GM19240 (cell line): Measurements from ENCODE around the gene PAX8.

Source experiments
- DNase-seq: peaks from one replicate; pipeline ENCODE4 v3.0.0; 2011; ENCODE audit warnings: low spot score; ENCODE audit not compliant: insufficient read length

Gene PAX8

DNA sequence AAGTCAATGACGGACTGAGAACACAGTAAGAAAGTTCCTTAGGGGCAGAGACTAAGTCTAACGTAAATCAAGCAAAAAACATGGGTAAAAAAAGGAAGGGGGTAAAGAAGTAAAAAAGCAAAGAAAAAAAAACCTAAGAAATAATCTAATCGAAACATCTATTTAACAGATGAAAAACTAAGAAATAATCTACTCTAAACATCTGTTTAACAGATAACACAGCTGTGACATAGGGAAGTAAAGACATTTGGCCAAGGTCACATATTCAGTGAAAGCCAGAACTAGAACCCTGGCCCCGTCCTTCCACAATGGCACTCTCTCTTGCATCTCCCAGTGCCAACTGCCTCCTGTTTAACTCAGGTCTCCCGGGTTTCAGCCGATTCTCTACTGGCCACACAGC, 56.9 kb downstream of the PAX8 start:
- DNase-seq: no peak

DNA sequence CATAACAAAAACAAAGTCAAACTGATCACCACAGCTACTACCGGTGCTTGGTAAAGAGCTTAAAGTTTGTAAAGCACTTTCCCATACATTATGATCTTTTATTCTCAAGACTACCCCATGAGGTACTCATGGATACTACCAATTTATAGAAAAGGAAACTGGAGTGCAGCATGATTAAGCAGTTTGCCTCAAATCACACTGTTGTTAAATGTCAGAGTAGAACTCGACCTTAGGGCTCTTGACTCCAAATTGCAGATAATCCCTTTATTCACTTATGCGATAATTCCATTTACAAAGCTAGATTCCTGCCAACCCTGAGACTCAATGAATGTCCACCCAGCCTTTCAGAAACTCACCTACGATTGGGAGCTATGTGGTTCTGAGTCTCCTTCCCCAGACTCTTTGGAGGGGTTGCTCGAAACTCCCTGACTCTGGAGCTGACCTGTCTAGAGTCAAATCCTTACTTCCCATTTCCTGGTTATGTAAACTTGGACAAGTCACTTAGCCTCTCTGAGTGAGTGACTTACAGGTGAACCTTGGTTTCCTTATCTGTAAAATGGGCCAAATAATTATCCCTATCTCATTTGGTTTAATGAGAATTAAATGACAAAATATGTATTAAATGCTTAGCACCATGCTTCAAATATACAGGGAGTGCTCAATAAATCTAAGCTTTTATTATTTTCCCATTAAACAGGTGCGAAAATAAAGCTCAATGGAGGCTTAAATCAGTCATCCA, 57.6 kb downstream of the PAX8 start:
- DNase-seq: no peak

DNA sequence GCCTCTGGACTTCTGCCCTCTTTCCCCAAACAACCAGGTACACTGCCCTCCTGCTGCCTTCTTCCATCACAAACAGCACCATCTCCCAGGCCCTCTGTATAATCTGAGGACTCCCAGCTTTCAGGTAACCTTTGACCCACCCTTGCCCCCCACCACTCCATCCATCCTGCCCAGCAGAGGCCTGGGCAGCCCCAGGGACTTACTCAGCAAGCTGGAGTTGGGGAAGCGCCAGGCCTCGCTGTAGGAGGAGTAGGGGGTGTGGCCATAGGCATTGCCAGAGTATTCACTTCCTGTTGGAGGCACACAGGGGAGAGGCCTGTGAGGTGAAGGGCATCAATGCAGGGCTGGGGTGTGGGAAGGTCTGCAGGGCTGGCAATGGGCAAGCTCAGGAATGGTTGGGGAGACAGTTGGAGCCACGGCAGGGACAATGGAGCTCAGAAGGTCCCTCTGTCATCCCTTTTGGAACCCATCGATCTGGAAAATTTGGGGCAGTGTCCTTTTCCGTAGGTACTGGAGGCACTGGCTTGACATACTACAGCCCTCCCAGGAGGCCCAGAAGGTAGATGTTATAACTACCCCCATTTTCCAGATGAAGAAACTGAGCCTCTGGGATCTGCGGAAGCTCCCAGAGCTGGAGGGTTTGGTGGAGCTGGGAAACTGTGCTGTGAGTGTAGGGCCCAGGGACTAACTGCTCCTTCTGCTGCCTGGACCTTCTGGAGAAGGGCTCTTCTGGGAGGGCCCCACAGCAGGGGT, 58.7 kb downstream of the PAX8 start:
- DNase-seq: no peak

DNA sequence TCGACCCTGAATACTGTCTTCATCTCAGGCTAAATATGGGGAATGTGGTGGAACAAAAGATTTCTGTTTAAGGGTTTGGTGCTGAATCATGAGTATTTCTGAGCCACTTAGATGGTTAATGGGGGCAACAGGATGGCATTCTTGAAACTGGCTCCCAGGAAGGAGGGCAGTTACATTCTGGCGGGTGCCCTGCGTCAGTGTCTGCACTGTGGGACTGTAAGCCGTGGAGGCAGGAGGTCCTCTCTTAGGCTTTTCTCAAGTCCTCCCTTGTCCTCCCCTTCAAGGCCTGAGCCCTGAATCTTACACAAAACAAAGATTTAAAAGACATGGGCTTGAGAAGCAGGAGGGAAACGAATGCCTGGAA, 59.2 kb downstream of the PAX8 start:
- DNase-seq: no peak

DNA sequence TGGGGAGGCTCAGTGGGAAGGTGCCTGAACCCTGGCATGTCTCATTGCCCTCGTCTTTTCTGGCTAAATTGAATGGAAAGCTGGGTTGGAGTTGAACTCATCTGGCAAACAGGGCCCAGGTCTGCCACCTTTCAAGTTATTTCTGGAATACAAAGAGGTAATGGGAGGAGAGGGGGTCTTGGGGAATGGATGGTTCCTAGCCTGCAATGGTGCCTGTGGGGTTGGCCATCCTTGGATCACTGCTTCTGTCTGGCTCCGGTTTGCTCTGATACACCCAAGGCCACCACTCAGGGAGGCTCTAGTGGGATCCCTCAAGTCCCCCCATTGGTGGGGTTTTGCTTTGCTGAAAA, 59.7 kb downstream of the PAX8 start:
- DNase-seq: no peak

DNA sequence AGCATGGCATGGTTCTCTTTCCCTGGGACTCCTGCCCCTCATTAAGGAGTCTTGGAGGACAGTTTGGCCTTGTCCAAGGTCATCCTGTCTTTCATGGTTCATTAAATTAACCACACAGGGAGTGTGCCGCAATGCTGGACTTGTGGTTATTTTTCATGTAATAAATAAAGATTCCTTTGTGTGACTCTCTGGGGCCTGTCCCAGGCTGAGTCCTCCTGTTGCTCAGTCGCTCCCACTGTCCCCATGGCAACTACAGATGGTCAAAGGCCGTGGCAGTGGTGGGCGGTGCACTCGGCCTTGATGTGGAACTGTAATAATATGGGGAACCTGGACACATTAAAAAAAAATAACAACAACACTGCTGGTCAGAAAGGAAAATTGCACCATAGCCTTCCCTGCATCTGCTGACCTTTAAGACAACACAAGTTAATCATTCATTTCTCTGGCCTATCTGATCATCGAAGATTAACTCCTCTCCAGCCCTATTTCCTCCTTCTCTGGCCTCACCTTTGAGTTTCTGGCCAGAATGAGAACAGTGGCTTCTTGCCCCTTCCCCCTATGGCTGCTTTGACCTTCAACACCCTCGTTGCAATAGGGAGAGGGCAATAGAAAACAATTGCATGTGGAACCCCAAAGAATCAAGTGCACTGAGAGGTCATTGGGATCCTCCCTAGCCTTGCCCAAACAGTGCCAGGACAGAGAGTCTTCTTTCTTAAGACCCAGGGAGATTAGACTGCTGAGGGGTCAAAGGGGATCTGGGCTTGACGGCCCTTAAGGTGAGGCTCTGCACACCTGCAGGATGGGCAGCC, 60.2 kb downstream of the PAX8 start:
- no peak for DNase-seq

DNA sequence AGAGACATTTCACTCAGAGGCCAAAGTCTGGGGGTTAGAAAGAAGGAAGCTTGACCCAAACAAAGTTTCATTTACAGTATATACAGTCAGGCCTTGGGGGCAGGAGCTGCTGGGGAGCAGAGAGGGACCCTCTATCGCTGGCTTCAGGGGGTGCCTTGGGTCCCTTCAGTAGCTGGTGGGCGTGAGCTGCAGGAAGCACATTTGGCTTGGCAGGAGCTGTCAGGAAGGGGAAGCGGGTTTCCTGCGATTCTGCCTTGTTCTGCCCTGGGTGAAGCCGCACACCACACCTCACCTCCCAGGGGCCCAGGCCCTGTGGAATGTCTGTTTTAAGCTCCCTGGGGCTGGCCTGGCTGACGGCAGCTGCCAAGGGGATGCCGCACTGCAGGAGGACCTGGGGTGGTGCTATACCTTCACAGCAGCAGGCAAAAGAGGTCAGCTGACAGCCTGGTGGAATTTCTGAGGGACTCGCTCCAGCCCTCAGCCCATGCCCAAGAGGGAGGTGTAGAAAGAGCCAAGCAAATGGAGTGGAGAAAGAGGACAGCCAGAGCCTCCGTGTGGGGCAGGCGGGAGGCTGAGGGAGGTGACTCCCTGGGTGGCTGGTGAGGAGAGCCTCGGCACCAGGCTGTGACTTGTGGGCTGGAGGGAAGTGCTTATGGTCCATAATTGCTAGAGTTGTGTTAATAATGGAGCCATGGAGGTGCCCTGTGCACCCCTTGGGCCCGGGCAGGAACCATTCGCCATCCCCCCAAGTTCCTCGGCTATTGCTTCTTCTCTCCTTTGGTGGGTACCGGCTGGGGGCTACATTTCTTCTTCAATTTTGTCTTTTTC, 61.1 kb downstream of the PAX8 start:
- no peak for DNase-seq

DNA sequence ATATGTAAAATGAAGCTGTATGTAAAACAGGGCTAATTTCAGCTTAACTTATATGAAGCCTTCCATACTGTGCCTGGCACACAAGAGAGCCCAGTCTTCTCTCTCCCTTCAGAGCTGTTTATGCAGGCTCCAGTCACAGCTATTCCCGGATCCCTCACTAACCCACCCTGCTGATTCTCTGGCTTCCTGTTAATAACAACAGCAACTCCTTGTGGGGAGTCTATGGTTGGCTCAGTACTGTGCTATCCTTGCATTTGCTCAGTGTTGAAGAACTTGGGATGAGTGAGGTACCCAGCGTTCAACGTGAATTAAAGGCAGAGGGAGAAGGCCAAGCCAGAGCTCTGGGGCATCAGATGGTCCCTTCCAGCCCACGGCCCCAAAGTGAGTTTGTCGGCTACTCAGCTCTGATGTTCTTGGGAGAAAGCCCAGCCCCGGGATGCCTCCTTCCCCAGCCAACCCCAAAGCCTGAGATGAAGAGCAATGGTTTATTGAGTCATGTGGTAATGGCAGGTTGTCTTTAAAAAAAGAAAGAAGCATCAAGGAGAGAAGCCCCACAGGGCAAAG, 61.7 kb downstream of the PAX8 start:
- DNase-seq: no peak

DNA sequence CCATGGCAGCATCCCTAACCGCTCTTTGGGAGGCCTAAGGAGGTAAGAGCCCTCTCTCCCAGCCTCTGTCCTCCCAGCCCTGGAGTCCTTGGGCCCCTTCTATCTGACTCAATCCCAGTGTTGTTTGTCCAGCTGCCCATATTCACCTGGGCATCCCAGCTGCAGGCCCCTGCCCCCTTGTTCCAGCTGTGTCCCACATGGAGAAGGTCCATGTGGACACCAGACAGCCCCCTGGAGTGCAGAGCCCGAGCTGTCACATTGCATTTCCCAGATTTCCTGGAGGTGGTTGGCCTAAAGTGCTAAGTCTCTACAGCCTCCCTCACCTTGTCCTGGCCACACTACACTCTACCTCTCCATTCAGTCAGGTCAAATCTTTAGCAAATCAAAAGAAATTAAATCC, 62.4 kb downstream of the PAX8 start:
- no peak for DNase-seq

DNA sequence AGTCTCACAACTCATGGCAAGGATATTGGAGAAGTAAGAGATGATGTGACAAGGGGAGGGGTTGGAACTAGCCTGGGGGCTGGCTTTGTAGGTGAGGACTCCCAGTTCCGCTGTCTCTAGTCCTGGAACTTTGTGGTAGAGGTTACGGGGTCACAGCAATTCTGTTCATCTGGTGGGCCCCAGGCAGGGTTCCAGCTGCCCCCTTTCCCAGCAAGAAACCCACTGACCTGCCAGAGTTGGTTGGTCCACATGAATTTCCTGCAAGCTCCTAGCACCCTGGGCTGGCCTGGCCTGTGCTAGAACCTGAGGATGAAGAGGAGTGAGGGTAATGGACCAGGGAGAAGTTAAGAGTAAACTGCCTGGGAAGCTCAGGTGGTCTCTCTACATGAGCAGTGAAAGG, 63.7 kb downstream of the PAX8 start:
- DNase-seq: no peak

DNA sequence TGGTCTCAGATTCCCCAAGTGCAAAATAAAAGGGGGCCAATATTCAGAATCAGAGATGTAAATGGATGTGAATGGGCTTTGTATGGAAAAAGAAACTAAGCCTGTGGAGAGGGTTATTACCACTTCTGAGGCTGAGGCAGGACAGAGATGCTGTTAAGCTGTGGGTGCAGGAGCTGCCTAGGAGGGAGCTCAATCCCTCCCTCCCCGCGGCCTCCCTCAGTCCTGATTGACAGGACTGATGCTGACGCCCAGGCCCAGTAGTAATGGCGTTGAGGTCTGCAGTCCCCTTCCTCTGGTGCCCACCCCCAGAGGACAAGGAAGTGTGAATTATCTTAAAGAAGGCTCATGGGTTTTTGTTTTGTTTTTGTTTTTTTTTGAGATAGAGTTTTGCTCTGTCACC, 64.6 kb downstream of the PAX8 start:
- DNase-seq: no peak

DNA sequence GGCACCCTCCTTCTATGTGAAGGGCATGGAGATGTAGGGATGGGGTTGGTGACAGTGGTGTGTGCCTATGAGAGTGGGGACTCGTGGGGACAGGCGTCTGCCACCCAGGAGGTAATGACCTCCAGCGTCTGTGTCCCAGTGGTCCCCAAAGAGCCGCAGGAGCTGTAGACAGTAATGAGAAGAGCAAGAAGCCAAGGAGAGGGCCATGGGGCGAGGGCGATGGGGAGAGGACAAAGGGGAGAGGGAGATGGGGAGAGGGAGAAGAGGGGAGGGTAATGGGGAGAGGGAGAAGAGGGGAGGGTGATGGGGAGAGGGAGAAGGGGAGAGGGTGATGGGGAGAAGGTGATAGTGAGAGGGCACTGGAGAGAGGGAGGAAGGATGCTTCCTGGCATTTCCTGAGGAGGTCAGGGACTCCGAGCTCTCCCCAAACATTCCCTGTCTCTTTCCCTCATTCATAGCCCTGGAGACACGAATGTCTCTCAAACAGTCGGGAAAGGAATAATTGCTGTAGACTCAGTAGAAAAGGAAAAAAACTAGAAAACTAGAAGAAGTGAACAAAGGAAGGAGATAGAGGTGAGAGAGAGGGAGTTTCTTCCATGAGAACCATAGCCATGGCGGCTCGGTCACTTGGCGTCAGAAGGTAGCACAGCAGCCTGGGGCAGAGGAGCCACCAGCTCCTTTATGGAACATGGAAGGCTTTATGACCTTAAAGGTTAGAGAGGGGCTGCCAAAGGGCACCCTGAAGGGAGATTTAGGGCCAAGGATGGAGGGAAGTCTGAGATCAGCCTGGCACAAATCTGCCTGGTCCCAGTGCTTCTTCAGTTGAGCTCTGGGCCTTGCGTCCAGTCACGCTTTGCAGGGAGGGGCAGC, 65.4 kb downstream of the PAX8 start:
- no peak for DNase-seq

DNA sequence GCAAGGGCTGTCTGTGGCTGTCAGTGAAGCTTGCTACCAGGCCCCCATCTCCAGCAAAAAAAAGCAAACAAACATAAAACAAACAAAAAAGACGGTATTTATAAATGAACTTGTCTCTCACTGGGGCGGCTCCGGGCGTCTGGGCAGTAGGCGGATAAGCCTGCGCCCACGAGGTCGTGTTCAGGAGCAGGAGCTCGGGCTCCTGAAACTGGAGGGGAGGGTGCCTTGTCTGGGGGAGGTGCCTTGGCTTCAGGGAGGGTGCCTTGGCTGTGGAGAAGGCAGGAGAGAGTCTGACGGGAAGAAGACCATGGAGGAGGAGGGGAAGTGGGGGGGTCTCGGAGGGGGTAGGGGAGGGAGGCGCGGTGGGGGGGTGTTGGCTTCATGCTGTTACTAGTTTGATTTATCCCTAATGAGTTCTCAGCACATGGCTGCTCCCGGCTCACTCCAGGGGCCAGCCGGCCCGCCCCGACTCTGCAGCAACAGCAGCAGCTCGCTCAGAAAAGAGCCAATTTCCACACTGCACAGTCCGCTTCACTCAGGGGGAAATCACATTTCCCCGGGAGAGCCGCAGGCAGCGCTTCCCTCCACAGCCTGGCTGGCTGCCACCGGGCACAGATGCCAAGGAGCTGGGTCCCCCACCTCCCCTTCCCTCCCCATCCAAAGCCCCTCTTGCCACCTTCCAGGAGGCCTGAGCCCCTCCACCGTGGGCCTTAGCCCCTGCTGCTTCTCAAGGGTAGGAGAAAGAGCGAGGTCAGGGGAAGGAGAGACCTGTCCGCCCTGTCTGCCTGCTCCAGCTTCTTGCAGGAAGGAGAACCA, 66.3 kb downstream of the PAX8 start:
- DNase-seq: no peak

DNA sequence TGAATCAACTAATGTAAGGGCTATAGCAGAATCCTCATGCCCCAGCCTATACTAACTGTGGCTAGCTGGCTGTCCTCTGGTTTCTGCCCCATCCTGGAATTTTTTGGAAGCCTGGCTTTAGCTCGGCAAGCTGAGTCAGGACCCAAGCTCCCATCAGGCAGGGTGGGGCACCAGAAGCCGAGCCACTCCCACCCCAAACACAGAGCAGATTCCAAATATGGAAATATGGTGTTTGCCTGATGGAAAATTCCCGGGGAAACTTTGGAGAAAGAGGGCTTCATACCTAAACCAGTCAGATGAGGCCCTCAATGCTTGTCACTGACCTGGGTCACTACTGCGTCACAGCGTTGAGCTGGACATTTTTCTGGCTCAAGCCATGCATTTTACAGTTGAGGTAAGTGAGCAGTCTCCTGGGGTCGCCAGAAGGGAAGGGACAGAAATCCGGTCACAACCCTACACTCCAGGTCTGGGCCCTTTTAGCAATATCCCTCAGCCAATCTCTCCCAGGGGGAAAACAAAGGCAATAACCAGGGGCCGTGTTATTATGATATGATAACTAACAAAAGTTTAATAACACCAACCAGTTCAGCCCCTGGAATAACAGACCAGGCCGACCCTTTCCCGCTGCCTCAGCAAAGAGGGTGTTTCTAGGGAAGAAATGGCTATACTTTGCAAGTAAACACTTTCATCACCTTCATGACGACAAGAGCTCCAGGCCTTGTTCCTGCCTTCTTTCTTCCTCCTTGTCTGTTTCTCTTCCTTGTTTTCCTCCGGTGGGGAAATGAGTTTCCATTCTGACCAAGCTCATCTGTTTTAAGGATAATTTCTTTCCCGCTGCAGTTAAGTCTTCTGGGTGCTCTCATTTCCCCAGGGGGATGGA, 67.3 kb downstream of the PAX8 start:
- DNase-seq: no peak

DNA sequence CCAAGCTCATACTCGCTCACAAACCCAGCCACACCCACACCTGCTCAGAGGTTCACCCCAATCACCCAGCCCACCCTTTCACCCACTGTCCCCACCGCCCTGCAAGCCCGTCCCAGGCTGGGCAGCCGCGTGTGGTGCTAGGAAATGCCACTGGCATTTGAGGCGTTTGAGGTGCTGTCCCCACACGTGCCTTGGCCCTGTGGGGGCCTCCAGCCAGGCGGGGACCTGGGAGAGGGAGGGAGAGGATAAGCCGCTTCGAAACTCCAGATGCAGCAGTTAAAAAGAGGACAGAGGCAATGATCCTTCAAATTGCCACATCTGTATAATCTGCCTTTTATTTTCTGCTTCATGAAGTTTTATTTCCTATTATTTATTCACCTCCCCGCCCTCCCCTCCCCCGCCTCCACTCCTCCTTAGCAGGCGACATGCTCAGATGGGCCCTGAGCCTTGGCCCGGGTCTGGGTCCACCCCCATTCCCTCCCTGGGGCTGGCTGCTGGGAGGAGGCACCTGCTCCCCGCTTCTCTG, 69.0 kb downstream of the PAX8 start:
- DNase-seq: no peak

DNA sequence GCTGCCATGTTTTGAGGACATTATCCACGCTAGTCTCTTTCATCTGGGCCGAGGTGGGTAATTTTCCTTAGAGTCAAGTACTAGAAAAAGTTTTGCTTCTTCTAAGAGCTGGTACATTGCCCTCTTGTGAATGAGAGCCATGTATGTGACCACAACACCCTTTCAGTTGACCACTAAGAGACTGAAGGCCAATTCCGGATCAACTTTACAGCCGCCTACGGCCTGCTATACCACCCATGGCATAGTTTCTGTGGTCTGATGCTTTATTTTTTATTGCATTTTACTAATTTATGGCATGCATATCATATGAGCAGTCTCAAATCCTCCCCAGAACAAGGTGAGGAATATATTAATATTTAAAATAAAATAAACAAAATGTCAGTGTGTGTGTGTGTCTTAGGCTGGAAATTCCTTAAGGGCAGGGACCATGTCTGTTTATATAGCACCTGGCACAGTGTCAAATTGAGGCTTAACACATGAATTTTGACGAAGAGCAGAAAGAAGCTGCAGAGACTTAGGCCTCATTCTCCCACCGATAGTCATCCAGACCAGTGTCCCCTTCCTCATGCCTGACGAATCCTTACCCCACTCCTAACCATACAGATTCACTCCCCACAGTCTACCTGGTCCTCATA, 69.6 kb downstream of the PAX8 start:
- no peak for DNase-seq

DNA sequence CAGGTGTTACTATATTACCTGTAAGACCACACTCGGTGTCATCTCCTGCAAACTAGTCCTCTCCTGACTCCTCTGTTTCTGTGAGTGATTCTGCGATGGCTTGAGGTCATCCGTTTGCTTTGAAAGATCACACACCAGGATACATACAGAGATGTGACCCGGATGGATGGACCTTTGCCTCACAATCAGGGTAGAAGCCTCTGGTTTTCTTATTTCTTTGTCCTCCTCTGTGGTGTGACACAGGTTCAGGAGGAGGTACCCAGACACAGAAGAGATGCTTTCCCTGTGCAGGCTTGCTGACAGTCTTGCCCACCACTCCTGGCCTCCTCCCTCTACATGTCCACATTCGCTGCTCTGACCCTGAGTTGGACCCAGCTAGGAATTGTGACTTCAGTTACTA, 70.3 kb downstream of the PAX8 start:
- DNase-seq: no peak

DNA sequence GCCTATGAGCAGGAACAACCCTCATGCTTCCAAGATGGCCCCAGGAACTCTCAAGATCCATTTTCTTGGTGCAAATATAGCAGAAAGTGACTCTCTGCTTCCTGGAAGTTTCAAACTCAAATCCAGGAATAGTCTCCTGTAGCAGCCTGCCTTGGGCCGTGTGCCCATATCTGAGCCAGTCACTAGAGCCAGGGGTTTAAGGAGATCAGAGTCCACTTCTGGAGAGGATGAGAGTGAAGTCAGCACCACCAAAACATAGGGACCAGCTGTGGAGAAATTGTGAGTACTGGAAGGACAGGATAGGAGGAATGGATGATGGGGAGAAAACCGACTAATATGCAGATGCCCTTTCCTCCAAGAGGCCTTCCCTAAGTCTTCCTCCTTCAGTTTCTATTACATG, 71.7 kb downstream of the PAX8 start:
- DNase-seq: no peak
